ENCODE measurements around the gene NEB.

Gene NEB

DNA sequence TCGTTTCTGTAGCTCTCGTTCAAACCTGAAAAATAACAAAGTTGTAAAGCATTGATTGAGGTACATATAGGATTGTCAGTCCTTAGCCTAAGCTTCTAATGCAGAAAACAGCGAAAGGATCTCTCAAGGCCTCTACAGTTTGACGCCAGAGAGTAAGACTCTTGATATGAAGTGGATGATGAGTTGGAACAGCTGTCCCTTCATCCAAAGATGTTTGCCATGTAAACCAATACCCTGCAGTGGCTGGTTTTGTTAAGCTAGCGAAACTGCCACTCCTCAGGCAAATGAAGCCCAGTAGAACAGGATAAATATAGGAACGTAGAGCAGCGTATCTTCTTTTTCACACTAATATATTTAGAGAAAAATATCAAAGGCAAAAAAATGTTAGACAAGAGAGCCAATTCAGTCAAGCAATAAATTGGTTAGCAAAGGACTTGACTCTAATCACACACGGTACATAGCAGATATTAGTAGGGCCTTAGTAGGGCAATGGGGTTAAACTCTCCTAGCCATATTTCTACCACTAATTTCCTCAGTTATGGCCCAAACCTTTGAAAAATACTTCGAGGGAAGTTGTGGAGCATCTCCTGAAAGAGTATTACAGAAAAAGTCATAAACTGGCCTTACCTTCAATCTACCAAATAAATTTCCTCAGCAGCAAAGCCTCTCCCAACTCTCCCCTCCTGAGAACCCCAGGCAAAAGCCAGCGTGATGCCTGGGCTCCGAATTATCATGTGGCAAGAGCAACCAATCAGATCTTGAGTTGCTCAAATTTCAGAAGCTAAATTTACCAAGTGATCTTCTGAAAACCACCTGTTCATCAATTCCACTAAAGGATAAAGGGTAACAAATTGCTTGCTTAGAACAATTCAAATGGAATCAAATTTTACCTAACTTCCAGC lies at the start of gene NEB:
Gene NEB, minus strand, starts transcription at position 706 of the 902 bp plus-strand sequence. CDS start 1,320 bp downstream, outside the sequence.
- no peak for DNase-seq (ENCODE audit: low read depth in 2 of 2)

DNA sequence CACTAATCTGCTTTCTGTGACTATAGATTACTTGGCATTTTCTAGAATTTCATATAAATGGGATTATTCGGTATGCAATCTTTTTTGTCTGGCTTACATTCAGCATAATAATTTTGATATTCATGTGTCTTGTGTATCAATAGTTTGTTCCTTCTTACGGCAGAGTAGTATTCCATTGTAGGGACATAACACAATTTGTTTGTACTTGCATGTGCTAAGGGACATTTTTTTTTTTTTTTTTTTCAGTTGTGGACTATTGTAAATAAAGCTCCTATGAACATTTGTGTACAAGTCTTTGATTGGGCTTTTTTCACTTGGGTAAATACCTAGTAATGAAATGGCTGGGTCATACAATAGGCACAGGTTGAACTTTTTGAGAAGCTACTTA lies 48.9 kb upstream of the NEB start:
- DNase-seq (ENCODE audit: low read depth in 2 of 2): no peak

- DNase-seq (ENCODE audit: low read depth in 2 of 2): no peak
These were observed 48.3 kb upstream of the NEB start for GRCh38 chr2:151782378-151783132.

DNA sequence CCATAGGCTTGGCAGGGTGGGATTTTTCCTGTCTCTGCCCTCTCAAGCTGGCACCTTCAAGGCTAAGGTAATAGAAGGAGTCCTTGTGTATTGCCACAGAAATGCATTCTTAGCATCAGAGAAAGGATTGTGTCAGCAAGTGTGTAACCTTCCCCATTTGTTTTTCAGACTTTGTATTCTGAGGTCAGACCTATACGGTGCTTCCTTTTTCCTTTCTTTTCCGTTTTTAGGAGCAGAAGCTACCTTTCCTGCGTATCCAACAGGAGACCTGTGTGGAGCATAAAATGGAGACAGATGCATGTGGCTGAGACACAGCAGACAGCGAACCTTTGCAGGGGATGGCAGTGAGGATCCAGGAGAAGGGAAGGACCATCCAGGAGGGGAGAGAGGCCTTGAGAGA lies 47.4 kb upstream of the NEB start:
- no peak for DNase-seq (ENCODE audit: low read depth in 2 of 2)

DNA sequence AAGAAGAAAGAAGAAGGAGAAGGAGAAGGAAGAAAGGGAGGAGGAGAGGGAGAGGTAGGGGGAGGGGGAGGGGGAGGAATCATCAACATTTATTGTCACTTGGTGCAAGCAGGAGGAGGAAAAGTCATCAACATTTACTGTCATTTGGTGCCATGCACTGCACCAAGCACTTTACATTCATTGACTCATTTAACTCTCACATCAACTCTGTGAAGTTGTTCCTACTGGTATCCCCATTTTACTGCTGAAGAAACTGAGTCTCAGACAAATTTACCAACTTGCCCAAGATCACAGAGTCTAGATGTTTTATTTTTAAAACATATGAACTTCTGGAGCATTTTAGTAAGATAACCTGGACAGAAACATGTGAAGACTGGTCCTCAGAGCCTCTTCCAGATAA lies 46.7 kb upstream of the NEB start:
- no peak for DNase-seq (ENCODE audit: low read depth in 2 of 2)

GRCh38 chr2:151777935-151778334 lies 43.7 kb upstream of the NEB start:
- DNase-seq (ENCODE audit: low read depth in 2 of 2): no peak

DNA sequence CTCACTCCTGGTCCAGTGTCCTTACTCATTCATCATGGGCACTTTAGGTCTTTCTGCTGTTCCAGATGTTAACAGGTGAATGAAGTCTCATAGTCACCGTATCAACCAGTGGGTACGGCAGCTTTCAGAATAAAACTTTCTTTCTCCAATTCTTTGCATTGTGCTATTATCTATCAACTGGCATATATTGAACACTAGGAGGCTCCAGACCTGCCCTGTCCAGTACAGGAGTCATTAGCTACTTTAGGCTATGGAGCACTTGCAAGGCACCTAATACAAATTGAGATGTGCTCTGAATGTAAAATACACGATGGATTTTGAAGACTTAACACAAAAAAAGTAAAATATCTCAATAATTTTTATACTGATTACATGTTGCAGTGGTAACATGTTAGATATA lies 43.2 kb upstream of the NEB start:
- DNase-seq (ENCODE audit: low read depth in 2 of 2): no peak

DNA sequence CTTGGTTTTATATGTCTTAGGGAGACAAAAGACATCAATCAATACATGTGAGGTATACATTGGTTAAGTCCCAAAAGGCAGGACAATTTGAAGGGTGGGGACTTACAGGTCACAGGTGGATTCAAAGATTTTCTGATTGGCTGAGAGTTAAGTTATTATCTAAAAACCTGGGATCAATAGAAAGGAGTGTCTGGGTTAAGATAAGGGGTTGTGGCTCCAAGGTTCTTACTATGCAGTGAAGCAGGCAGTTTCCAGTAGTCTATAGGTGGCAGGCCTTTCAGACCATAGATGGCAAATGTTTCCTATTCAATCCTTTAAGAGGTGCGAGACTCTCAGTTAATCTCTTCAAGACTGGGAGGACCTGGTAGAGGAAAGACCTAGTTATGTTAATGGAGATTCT lies 42.1 kb upstream of the NEB start:
- DNase-seq (ENCODE audit: low read depth in 2 of 2): no peak

DNA sequence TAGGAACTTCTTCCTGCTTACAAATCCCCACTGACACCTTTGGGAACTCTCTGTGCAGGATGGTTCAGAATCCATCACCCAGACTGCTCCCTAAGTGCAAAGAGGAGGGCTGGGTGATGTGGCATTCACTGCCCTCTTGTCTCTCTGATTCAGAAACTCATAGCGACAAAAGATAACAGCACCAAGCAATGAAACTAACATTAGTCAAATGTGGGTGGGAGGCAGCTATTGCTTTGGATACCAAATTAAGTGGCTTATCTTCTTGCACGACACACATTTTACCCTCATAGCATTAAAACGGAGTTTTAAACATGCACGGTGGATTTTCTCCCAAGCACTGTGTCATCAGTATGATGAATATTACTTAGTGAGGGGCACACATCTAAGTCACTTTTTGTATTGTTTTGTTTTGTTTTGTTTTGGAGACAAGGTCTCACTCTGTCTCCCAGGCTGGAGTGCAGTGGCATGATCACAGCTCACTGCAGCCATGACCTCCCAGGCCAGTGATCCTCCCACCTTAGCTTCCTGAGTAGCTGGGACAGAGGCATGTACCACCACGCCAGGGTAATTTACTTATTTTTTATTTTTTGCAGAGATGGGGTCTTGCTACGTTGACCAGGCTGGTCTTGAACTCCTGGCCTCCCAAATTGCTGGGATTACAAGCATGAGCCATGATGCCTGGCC lies 40.9 kb upstream of the NEB start:
- DNase-seq (ENCODE audit: low read depth in 2 of 2): no peak

DNA sequence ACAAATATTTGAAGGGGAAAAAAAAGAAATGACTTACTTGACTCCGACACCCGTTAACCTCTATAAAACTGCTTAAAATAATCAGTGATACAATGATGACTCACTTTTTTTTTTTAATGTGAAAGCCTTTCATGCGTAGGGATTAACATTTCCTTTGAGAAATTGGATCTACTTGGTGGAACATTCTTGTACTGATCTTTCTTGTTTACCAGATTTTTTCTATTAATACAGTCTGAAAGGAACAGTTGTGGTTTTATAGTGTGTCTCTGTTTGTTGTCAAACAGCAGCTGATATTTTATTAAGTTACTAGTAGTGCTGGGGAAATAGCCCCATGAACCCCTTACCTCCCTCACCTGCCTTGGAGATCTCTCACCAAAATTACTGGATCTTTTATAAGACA lies 40.2 kb upstream of the NEB start:
- DNase-seq (ENCODE audit: low read depth in 2 of 2): no peak

GRCh38 chr2:151771599-151772358 lies 37.5 kb upstream of the NEB start:
- DNase-seq (ENCODE audit: low read depth in 2 of 2): no peak

DNA sequence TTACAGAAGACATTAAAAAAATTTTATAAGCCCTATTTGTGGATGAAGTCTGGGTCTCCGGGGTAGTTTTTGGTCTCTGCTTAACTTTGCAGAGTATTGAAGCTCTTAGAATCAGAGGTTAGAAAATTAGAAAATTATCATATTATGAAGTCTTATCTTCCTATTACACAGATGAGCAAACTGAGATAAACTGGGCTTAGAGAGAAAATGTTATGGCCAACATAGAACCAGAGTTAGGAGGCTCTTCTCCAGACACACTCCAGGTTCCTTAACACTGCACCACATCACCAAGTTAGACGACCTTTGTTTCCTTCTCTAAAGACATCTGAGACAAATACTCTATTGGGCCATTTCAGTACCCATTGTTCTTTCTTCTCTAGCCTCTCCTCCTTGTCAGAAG lies 36.7 kb upstream of the NEB start:
- DNase-seq (ENCODE audit: low read depth in 2 of 2): no peak

GRCh38 chr2:151769606-151770005 lies 35.3 kb upstream of the NEB start:
- DNase-seq (ENCODE audit: low read depth in 2 of 2): no peak

DNA sequence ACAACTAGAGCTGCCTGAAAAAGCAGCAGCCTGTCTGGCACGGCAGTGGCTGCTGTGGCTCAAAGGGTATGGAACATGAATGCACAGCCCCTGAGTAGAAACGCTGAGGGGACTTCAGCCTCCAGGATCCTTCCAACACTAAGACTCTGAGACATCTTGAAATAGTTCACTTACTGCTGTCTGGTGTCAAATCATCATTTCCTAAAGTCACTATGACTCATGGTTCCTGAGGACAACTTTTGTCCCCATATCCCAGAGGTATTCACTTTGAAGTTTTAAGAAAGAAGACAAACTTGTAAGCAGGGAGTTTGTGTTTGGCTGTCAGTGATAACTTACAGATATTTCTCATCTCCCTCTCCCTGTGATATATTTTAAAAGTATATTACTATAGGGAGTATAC lies 33.3 kb upstream of the NEB start:
- no peak for DNase-seq (ENCODE audit: low read depth in 2 of 2)

DNA sequence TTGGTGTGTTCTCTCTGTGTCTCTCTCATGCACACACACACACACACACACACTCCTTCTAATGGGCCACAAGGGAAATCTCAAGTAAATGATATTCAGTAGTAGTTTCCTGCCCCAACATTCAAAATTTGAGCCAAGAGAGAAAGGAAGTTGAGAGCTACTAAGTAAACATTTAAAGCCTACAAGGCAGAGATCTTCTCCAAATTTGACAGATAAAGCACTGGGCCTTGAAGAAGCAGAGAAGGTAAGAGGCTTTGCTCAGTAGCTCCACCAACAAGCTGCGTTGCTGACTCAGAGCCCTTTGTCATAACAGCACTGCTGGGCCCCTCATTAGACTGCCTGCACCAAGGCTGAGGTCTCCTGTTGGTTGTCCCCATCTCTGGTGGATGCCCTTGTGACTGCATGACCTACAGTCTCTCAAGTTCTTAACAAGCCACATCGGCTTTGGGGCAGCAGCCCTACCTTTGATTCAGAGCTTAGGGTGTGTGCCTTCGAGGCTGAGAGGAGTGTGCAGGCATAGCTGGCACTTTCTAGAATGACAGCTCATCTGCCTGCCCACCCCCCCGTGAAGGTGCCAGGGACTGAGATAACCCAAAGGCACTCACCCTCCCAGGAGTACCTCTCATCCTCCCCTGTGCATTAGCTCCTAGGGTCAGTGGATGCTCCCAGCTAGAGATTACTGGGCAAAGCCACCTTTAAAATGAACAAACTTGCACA lies 32.3 kb upstream of the NEB start:
- DNase-seq (ENCODE audit: low read depth in 2 of 2): no peak

GRCh38 chr2:151765760-151766410 lies 31.6 kb upstream of the NEB start:
- no peak for DNase-seq (ENCODE audit: low read depth in 2 of 2)

- DNase-seq (ENCODE audit: low read depth in 2 of 2): no peak
These were observed 28.4 kb upstream of the NEB start for GRCh38 chr2:151762694-151763093.

DNA sequence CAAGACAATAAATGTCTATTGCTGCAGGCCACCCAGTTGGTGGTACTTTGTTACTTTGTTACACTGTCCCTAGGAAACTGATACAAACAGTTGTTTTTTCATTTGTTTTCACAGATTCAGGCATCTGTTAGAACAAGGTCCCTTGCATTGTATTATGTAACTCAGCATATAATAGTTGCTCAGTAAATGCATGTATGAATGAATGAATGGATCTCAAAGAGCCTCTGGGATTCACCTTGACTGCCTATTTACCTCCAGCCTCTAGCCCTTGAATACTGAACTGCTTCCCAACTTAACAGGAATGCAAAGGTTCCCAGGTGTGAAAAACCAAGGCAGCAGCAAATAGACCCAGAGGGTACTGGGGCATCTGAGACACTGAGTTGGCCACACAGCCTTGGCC lies 27.4 kb upstream of the NEB start:
- DNase-seq (ENCODE audit: low read depth in 2 of 2): no peak

DNA sequence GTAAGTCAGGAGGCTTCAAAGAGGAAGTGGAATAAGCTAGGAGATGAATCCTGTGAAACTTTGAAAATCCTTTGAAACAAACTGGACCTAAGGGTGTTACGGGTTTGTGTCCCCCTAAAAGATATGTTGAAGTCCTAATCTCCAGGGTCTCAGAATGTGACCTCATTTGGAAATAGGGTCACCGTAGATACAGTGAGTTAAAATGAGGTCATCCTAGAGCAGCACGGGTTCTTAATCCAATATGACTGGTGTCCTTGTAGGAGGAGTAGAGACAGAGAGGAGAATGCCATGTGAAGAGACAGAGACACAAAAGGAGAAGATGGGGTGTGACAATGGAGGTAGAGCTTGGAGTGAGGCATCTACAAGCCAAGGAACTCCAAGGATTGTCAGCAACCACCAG lies 26.9 kb upstream of the NEB start:
- DNase-seq (ENCODE audit: low read depth in 2 of 2): no peak

DNA sequence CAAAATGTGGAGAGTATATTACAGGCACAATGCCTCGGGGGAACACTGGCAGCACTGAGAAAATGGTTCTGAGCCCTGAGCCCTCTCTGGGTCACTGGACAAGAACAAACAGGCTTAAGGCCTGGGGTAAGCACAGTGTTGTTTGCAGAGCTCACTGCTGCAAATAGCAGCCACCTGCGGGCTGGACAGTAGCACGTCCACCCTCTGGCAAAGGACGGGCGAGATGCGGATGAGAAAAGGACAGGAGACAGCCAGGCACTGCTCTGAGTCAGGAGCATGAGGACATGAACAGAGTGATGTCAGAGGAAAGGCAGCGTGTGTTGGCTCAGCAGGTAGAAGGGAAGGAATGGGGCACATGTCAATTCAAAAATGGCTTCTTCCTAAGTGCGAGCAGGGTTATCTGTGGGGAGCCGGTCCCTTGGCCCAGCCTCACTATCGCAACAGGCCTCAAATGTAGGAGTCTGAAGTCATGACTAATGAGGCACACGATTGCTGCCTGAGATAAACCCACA lies 25.9 kb upstream of the NEB start:
- DNase-seq (ENCODE audit: low read depth in 2 of 2): no peak
